ENCODE data around the gene ATP5MC2.

DNA sequence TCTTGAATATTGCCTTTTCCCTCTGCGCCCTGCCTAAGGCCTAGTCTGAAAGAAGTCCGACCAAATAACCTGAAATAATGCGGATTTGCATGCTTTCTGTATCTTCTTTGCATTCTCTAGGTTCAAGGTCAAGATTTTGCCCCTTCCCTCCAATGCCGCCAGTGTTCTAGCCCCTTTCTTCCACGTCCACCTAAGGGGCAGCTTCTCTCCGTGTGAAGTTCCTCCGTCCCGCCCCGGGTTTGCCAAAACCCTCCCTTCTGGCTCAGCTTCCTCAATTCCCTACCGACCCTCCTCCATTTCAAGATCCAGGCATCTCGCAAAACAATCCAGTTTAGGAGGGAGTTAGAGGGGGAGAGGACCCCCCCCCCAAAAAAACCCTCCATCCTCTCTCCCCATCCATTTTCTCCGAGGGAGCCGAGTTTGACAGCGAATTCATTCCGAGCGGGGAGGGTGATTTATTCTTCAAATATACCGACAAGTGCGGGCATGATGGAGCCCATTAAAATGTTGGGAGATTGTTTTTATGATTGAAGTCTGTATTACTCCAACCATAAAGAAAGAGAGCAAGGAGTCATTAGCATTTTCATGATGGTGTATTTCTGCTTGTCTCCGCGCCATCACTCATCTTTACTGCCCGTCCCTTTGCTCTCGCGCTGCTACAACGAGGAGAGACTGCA lies 20.9 kb upstream of the ATP5MC2 start:
- TF ChIP-seq, protein P1, sequence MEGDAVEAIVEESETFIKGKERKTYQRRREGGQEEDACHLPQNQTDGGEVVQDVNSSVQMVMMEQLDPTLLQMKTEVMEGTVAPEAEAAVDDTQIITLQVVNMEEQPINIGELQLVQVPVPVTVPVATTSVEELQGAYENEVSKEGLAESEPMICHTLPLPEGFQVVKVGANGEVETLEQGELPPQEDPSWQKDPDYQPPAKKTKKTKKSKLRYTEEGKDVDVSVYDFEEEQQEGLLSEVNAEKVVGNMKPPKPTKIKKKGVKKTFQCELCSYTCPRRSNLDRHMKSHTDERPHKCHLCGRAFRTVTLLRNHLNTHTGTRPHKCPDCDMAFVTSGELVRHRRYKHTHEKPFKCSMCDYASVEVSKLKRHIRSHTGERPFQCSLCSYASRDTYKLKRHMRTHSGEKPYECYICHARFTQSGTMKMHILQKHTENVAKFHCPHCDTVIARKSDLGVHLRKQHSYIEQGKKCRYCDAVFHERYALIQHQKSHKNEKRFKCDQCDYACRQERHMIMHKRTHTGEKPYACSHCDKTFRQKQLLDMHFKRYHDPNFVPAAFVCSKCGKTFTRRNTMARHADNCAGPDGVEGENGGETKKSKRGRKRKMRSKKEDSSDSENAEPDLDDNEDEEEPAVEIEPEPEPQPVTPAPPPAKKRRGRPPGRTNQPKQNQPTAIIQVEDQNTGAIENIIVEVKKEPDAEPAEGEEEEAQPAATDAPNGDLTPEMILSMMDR (IDR thresholded peaks at IDR 0.05 in 4 of 5, conservative IDR thresholded peaks at IDR 0.05 in 1 of 5): no peak
- TF ChIP-seq POLR2A (IDR thresholded peaks at IDR 0.05): no peak

All from gastrocnemius medialis (tissue), 4 donors.